GM18873 (cell line): ENCODE data around the gene SGTB.
"Not testable (repeated sequence)": the region's sequence is repeated elsewhere in the genome, so short reads cannot be mapped to it uniquely, and the experiment has no call there.

ENCODE experiments used
- ATAC-seq: cut with Tn5 transposase; IDR thresholded peaks from one replicate; pipeline ENCODE4 v1.9.1; 2021; ENCODE audit warnings: mild to moderate bottlenecking, moderate library complexity, moderate number of reproducible peaks; ENCODE audit not compliant: unreplicated experiment, low FRiP score

The SGTB gene

DNA sequence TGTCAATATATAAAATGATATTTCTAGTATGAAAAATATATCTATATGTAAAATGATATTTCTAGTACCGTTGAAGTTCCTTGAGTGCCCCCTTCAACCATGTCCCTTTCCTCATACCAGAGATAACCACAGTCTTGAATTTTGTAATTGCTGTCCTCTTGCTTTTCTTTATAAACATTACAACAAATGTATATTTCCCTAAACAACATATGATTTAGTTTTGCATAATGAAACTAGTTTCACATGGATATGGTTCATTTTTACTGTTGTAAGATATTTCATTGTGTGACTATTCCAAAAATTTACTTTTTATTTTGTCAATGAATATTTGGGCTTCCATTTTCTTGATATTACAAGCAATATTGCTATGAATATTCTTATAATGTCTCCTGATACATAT is 14.1 kb upstream of the SGTB start:
- no peak for ATAC-seq

DNA sequence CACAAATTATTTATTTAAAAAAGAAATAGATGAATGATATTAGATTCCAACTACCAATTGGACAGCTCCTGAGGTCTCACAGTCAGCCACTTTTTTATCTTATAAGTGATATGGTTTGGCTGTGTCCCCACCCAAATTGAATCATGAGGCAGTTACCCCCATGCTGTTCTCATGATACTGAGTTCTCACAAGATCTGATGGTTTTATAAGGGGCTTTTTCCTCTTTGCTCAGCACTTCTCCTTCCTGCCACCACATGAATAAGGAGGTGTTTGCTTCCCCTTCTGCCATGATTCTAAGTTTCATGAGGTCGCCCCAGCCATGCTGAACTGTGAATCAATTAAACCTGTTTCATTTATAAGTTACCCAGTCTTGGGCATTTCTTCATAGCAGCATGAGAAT is 13.0 kb upstream of the SGTB start:
- ATAC-seq: no peak

DNA sequence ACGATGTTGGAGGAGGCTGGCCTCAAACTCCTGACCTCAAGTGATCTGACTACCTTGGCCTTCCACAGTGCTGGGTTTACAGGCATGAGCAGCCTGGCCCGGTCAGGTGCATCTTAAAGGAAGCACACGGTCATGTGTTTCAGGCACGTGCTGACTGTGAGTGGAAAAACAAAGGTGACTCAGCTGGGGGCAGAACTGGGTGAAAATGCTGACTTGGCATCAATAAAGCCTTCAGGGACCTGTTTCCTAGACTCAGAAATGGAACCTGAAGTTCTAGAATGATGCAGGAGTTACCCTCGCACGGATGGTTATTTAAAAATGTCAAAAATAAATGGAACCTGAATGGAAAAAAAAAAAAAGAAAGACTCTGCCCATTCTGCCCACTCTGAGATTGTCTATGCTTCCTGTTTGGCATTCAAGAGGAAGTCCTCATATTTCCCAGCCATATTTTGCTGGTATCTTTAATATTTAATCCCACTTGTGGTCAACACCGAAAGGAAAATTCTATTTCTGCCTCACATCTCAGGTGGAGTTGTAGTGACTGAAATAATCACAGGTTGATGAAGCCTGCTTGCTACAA is 12.4 kb upstream of the SGTB start:
- ATAC-seq: not testable (repeated sequence)

DNA sequence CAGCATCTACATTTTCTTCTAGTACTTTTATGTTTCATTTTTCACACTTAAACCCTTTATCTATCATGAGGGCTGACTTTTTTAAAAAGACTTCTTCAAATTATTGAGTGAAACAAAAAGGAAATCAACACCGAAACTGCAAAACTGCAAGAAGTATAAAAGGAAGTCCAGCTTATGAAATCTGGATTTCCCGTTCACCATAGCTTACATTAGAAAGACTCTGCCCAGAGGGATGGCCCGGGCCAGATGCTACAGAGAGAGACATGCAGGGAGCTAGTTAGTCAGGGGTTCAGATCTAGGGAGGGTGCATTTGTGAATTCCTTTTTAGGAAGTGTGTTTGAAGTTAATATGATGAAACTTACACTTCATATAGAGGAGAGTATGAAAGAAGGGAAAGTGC is 10.1 kb upstream of the SGTB start:
- ATAC-seq: not testable (repeated sequence)

DNA sequence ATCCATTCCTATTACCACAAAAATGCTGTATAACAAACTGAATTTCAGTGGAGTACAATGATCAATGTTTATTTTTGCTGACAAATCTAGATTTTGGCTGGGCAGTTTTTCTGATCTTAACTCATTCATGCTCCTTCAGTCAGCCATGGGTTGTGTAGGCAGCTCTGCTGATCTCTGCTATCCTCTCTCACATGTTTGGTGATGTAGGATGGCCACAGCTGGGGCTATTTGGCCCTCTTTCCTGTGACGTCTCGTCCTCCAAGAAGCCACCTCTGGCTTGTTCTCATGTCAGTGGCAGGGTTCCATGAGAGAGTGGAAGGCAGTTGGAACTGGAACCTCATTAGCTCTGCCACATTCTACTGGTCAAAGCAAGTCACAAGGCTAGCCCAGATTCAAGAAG is 9.0 kb upstream of the SGTB start:
- no peak for ATAC-seq

DNA sequence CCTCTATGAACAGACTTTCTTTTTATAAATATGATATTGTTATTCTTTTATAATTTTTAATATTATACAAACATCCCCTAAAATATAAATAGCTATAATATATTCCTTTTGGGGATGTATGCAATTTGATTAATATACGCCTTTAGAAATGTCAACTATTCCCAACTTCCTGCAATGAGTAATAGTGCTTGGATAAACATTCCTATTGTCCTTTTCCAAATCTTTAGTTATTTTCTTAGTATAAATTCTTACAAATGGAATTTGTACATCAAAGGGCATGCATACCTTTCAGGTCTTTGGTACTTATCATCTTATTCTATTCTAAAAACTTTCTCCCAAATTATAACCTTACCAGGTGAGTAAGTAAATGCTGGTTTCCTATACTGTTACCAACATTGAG is 6.3 kb upstream of the SGTB start:
- no peak for ATAC-seq

DNA sequence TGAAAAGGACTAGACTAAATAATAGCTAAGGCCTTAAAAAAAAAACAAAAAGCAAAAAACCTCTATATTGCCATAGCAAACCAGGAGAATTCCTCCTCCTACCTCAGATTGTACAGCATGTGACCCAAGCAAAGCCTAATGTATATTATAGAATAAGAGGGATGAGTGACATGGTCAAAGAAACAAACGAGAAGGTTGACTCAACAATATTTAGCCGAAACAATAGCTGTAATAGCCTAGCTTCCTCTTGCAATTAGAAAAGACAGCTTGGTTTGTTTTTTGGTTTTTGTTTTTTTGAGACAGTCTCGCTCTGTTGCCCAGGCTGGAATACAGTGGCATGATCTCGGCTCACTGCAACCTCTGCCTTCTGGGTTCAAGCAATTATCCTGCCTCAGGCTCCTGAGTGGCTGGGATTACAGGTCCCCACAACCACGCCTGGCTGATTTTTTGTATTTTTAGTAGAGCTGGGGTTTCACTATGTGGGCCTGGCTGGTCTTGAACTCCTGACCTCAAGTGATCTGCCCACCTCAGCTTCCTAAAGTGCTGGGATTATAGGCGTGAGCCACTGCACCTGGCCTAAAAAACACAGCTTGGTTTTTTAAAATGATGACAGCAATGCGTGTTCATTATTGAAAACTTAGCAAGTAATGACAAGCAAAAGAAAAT is 5.7 kb upstream of the SGTB start:
- no peak for ATAC-seq

DNA sequence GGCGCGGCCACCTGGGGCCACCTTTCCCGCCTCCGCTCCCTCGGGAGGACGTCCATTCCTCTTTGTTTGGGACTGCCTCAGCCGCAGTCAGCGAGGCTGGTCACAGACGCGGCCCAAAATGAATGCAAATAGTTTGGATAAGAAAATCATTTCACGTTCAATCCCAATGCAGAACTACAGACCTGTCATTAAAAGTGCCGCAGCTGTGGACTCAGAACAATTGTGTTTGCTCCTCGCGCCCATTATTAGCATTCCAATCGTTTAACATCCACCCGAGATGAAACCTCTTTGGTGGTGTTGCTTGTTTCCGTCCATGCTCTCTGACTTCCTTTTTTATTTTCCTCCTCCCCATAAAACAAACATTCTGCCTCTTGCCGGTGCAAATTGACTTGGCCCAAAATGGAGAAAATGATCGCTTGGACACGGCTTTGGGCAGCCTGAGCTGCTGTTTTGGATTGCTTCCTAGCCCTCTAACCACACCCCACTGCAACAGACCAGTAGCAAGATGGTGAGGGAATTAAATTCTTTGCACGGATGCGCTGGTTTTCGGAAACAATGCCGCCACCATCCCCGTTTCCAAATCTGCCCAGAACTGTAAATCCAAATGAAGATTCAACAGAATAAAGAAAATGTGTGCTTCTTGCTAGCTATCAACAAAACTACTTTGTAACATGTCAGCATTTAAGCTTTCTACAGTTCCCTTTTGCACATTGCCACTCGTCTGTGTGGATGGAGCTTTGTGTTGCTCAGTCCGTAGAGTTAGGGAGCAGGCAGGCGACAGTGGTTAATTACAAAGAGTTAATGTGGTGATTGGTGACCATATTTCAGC is 880 bp upstream of the SGTB start:
- no peak for ATAC-seq

DNA sequence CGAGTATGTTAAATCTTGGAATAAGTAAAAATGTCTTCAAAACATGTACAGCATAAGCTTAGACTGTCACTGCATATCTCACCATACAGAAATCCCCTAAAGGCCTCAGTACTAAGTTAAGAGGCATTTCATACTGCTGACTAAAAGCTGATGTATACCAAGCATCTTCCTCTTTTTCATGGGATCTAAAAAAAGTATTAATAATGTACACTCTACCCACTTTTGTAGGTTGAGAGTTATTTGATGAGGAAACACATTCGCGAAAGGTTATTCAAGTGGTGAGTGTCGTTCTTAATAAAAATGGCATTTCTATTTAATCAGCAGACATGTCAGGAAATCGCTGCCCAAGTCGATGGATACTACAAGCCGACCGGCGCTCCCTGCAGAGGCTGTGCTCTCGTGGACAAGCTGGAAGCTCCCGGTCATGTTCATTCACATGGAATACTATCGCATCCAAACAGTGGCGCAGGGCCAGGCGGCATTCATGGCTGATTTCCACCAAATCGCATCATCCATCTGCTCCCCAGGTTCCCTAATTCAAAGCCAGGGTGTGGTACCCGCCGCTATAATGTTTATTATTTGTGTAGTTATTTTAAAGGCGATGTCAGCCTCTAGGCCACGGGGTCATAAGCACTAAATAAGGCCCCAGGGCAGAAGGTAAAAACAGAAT is 724 bp downstream of the SGTB start:
- ATAC-seq: no peak

DNA sequence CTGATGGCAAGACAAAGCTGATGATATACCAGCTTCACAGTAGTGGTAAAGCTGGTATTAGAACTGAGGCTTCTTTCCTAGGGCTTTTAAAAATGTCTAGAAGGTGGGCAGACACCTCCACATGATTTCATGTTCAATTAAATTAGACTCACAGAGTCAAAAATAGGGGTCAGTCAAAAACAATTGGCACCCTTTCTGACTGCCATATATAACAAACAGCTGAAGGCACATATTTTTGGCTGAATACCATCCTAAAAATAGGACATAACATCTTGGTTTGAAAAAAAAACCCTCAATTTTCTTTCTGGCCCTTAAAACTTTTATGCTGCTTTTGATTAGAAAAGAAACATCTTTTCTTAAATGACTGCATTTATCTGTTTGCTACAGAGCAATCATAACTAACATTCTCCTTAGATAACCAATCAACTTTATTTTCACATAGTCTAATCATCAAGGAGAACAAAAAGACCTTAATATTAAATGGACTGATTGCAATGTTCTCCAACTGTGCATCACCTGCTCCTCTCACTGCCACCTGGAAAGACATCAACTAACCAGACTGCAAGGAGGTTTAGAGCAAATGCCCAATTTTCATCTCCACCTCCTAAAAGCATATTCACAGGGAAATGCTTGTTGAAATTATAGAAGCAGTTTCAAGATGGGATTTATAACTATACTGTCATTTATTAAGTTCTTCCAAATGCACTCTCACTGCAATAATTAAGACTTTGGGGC is 3.2 kb downstream of the SGTB start:
- no peak for ATAC-seq

DNA sequence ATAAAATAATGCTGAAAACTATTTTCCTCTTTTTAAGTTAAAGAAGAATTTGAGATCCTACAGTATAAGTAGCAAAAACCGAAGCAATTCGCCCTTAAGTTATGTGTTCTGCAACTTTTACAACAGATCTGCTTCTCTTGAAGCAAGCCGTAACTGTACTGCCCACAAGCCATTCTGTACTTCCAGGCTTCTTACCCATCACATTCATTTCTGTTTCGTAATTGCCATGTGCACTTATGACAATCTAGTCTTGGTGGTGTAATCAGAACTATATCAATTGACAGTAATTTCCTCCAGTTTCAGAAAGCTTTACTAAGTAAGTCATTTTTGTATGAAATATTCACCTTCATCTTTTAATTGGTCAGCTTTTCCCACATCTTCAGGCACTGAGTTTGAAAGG is 13.8 kb downstream of the SGTB start:
- ATAC-seq: no peak

DNA sequence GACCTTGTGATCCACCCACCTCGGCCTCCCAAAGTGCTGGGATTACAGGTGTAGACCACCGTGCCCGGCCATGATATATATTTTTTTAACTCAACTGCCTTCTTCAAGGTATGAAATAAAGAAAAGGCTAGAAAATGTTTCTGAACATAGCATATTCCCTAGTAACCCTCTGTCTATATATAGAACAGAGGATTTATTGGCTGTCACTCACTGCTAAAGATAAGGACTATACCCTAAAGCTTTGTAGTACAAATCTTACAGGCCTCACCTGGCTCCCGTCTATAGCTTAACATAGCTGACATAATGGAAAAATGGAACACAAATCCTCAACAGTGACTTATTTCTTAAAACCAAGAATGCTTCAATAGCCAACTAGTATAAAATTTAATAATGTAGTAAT is 14.2 kb downstream of the SGTB start:
- ATAC-seq: no peak

DNA sequence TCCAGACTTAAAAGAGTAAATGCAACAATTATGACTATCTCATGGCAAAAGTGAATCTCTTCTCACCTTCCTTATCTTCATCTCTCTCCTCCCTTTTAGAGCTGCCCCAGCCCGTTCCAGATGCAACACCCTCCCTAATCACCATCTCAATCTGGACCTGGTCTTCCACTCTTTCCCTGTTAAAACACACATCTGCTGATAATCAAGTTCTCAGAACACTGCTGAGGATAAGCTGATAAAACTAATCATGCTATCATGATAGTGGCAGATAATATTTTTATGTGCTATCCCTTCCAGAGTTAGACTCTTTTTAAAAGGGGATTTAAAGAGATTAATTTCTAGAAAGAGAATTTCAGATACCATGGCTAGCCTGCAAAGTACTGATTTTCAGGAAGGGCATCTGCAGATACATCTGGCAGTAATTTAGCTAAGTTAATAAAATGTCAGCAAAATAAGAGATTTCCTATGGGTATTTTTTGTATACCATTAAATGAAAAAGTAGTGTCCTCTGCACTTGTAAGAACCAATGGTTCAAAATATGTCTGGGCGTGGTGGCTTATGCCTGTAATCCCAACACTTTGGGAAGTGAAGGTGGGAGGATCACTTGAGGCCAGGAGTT is 17.2 kb downstream of the SGTB start:
- ATAC-seq: no peak

DNA sequence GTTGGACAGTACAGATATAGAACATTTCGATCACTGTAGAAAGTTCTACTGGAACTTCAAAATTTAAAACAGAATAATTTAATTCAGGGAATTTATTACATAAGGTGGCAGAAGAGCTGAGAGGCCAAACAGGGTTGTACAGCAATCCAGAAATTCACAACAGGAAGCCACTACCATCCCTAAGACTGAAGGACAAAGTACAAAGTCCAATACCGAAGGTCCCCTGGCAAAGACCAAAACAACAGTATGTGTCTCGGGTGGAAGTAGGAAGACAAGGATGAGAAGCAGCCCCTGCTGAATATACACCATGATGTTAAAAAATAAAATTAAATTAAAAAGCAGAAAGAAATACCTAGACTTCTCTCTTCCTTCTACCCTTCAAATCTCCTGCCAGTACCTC is 19.9 kb downstream of the SGTB start:
- ATAC-seq: no peak

DNA sequence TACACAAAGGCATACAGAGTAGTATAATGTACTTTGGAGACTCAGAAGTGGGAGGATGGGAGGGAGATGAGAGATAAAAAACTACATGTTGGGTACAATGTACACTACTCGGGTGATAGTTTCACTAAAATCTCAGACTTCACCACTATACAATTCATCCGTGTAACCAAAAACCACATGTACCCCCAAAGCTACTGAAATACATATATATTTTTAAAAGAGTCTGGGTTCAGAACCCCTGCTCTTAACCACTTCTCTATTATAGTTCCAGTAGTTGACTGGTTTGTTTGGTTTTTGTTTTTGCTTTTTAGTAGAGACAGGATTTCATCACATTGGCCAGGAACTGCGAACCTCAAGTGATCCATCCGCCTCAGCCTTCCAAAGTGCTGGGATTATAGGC is 22.6 kb downstream of the SGTB start:
- ATAC-seq: no peak

DNA sequence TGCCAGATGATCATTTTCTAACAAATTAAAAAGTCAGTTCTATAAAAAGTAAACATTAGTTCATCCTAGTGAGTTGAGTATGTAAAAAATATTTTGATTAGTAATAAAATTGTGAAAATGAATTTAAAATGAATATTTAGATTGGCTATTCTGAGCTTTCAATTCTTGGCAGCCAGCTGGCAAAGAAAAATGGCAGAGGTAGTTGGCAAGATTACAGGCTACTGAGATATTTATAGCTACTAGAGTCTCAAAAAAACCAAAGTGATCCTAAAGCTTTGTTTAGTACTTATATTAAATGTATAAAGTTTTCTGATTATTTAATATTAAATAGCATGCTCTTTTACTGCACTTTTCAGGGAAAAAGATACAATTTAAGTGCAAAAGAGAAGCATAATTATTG is 25.0 kb downstream of the SGTB start:
- no peak for ATAC-seq

DNA sequence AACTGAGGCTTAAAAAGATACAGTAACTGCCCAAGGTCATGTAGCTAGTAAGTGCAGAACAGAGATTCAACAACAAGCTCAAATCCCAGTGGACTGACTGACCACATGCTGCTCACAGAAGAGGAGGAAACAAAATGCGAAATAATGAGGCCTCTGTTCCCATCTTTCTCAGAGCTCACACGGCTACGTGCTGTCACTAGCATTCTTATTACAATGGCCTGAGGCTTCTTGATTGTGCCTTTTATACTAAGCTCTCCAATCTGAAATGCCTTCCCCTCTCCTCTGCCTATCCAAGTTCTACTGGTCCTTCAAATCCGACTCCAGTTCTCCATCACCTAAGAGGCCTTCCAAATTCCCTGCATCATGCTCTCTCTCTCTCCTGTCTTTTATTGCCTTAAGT is 26.0 kb downstream of the SGTB start:
- ATAC-seq: no peak

DNA sequence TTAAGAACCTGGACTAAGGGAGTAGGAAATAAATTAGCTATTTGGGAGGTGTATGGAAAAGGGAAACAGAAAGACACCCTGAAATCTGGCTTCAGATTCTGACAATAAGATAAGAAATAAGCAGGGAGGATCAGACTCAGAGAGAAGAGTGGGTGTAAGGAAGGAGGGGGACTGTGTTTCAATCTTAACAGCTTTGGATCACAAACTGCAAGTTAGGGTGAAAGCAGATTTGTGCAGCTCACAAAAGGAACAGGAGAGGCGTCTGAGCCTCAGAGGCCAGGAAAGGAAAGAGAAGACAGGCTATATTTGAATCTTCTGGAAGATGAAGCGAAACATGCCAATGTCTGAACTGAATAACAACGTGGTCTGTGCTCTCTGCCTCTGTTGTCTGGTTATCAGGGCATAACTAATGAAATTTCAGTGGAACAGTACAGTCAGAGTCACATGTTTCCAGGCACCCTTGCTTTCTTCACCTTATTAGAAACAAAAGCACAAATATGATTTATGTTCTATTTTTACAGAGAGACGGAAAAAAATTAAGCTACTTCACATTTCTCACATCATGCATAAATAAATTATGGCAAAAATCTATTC is 26.6 kb downstream of the SGTB start:
- ATAC-seq: no peak

DNA sequence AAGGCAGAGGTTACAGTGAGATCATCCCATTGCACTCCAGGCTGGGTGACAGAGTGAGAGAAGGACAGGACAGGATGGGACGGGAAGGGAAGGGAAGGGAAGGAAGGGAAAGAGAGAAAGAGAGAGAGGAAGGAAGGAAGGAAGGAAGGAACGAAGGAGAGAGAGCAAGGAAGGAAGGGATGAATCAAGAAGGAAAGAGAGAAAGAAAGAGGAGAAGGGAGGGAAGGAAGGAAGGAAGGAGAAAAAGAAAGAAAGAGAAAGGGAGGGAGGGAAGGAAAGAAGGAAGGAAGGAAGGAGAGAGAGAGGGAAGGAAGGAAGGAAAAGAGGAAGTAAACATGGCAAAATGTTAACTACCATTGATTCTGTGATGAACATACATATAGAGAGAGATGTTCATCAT is 28.8 kb downstream of the SGTB start:
- ATAC-seq: no peak

DNA sequence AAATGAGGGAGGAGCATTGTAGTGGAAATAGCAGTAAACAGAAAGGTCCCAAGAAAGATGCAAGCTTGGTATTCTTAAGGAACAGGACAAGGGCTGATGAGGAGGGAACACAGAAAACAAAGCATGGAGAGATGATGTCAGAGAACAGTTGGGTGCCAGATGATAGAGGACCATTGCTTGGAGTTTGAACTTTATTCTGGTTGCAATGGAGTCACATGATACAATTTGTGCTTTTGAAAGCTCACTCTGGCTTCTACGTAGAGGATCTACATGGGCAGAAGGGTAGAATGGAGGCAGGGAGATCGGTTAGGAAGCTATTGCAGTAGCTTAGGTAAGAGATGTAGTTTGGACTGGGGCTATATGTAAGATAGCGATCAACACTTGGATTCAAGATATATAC is 39.8 kb downstream of the SGTB start:
- ATAC-seq: no peak
